Measurements from ENCODE around the gene LTC4S. TPM values are rescaled to one million over a fixed set of nuclear protein-coding genes. Genes with fewer than 3 reads are reported as not detected.
"Not testable (repeated sequence)": the region's sequence is repeated elsewhere in the genome, so short reads cannot be mapped to it uniquely, and the experiment has no call there.

LTC4S gene
- 0.88 and 1.6 TPM in 2 replicates for total RNA-seq

- Mint-ChIP-seq H3K36me3 (ENCODE audit: low read depth) (peaks cover 12% of the 10 kb centered on the region), H3K9me3 (no peaks in the 10 kb centered on the region), H3K4me3 (peak within 1 kb of the TSS; percentile 50), H3K4me1 (peaks cover 14% of the 10 kb centered on the region), H3K27ac (no peak within 1 kb of the TSS), H3K27me3 (no peaks in the 10 kb centered on the region)
- peak; percentile 72 for DNase-seq
- intact Hi-C loops (cut with micrococcal nuclease): no loop called here
Measured at GRCh38 chr5:179793468-179794139, at the start of gene LTC4S. Gene LTC4S (plus strand): TSS chr5:179793986. CDS start chr5:179794081, 95 bp downstream.

GRCh38 chr5:179744106-179744505 lies 49.7 kb upstream of the LTC4S start:
- DNase-seq; H3K27me3 Mint-ChIP-seq; H3K4me3 Mint-ChIP-seq; H3K27ac Mint-ChIP-seq; H3K9me3 Mint-ChIP-seq; intact Hi-C loops (cut with micrococcal nuclease): not testable (repeated sequence)
- Mint-ChIP-seq H3K36me3 (ENCODE audit: low read depth) (peaks cover 23% of the 10 kb centered on the region), H3K4me1 (peaks cover 15% of the 10 kb centered on the region)

- Mint-ChIP-seq H3K36me3 (ENCODE audit: low read depth) (peaks cover 16% of the 10 kb centered on the region), H3K4me1 (peaks cover 7% of the 10 kb centered on the region), H3K9me3 (no peaks in the 10 kb centered on the region), H3K4me3 (no peak overlapping the region), H3K27ac (no peak overlapping the region), H3K27me3 (no peaks in the 10 kb centered on the region)
- intact Hi-C loops (cut with micrococcal nuclease): no loop called here
- DNase-seq: no peak
Measured at GRCh38 chr5:179746872-179747271, 46.9 kb upstream of the LTC4S start.

- H3K27ac Mint-ChIP-seq: peak overlapping the region; percentile 52
- intact Hi-C loops (cut with micrococcal nuclease): no loop called here
- H3K4me3 Mint-ChIP-seq: no peak overlapping the region
- H3K27me3 Mint-ChIP-seq: no peaks in the 10 kb centered on the region
- H3K4me1 Mint-ChIP-seq: peaks cover 8% of the 10 kb centered on the region
- peaks cover 16% of the 10 kb centered on the region for H3K36me3 Mint-ChIP-seq (ENCODE audit: low read depth)
- no peak for DNase-seq
- no peaks in the 10 kb centered on the region for H3K9me3 Mint-ChIP-seq
Measured at GRCh38 chr5:179747811-179748210, 46.0 kb upstream of the LTC4S start.

- peaks cover 21% of the 10 kb centered on the region for H3K36me3 Mint-ChIP-seq (ENCODE audit: low read depth)
- no peak overlapping the region for H3K4me3 Mint-ChIP-seq
- DNase-seq: no peak
- no peaks in the 10 kb centered on the region for H3K9me3 Mint-ChIP-seq
- no peak overlapping the region for H3K27ac Mint-ChIP-seq
- no peaks in the 10 kb centered on the region for H3K27me3 Mint-ChIP-seq
- H3K4me1 Mint-ChIP-seq: peaks cover 24% of the 10 kb centered on the region
- intact Hi-C loops (cut with micrococcal nuclease): no loop called here
Measured at GRCh38 chr5:179749857-179750508, 43.8 kb upstream of the LTC4S start.

- intact Hi-C loops (cut with micrococcal nuclease): no loop called here
- H3K9me3 Mint-ChIP-seq: no peaks in the 10 kb centered on the region
- no peaks in the 10 kb centered on the region for H3K27me3 Mint-ChIP-seq
- DNase-seq: no peak
- H3K27ac Mint-ChIP-seq: peak overlapping the region; percentile 12
- peaks cover 28% of the 10 kb centered on the region for H3K4me1 Mint-ChIP-seq
- peaks cover 12% of the 10 kb centered on the region for H3K36me3 Mint-ChIP-seq (ENCODE audit: low read depth)
- H3K4me3 Mint-ChIP-seq: no peak overlapping the region
Measured at GRCh38 chr5:179753971-179754370, 39.8 kb upstream of the LTC4S start.

- intact Hi-C loops (cut with micrococcal nuclease): no loop called here
- Mint-ChIP-seq H3K4me3 (no peak overlapping the region), H3K4me1 (peaks cover 38% of the 10 kb centered on the region), H3K9me3 (no peaks in the 10 kb centered on the region), H3K27me3 (no peaks in the 10 kb centered on the region), H3K27ac (peak overlapping the region; percentile 53), H3K36me3 (ENCODE audit: low read depth) (peaks cover 9% of the 10 kb centered on the region)
- no peak for DNase-seq
Measured at GRCh38 chr5:179755022-179755421, 38.8 kb upstream of the LTC4S start.

GRCh38 chr5:179758955-179759354 lies 34.8 kb upstream of the LTC4S start:
- H3K4me1 Mint-ChIP-seq: peaks cover 60% of the 10 kb centered on the region
- H3K36me3 Mint-ChIP-seq (ENCODE audit: low read depth): peaks cover under 1% of the 10 kb centered on the region
- DNase-seq: no peak
- no peaks in the 10 kb centered on the region for H3K27me3 Mint-ChIP-seq
- no peak overlapping the region for H3K4me3 Mint-ChIP-seq
- H3K9me3 Mint-ChIP-seq: no peaks in the 10 kb centered on the region
- intact Hi-C loops (cut with micrococcal nuclease): no loop called here
- H3K27ac Mint-ChIP-seq: peak overlapping the region; percentile 57

GRCh38 chr5:179759581-179760551 lies 33.9 kb upstream of the LTC4S start:
- H3K9me3 Mint-ChIP-seq: no peaks in the 10 kb centered on the region
- intact Hi-C loops (cut with micrococcal nuclease): loop anchor here (5.0 kb wide), 1 partner anchor 97 kb away; the partner anchor contains the start of gene MRNIP
- H3K4me3 Mint-ChIP-seq: peak overlapping the region; percentile 45
- H3K36me3 Mint-ChIP-seq (ENCODE audit: low read depth): peaks cover 1% of the 10 kb centered on the region
- H3K27ac Mint-ChIP-seq: peak overlapping the region; percentile 57
- H3K27me3 Mint-ChIP-seq: no peaks in the 10 kb centered on the region
- peaks cover 52% of the 10 kb centered on the region for H3K4me1 Mint-ChIP-seq
- peak; percentile 58 for DNase-seq

GRCh38 chr5:179762079-179762780 lies 31.6 kb upstream of the LTC4S start:
- Mint-ChIP-seq H3K4me3 (peak overlapping the region; percentile 22), H3K27me3 (no peaks in the 10 kb centered on the region), H3K4me1 (peaks cover 46% of the 10 kb centered on the region), H3K27ac (peak overlapping the region; percentile 60), H3K36me3 (ENCODE audit: low read depth) (peaks cover 14% of the 10 kb centered on the region), H3K9me3 (no peaks in the 10 kb centered on the region)
- peak; percentile 83 for DNase-seq
- intact Hi-C loops (cut with micrococcal nuclease): loop anchor here (2.0 to 5.0 kb wide), 2 partner anchors 29 to 95 kb away; partner anchors contain the start of genes MAML1 and MRNIP

- H3K36me3 Mint-ChIP-seq (ENCODE audit: low read depth): peaks cover 17% of the 10 kb centered on the region
- H3K27ac Mint-ChIP-seq: peak overlapping the region; percentile 60
- no peak overlapping the region for H3K4me3 Mint-ChIP-seq
- DNase-seq: no peak
- no peaks in the 10 kb centered on the region for H3K9me3 Mint-ChIP-seq
- peaks cover 45% of the 10 kb centered on the region for H3K4me1 Mint-ChIP-seq
- no peaks in the 10 kb centered on the region for H3K27me3 Mint-ChIP-seq
- intact Hi-C loops (cut with micrococcal nuclease): loop anchor here (2.0 to 5.0 kb wide), 2 partner anchors 30 to 95 kb away; partner anchors contain the start of genes MAML1 and MRNIP
Measured at GRCh38 chr5:179762781-179763176, 31.0 kb upstream of the LTC4S start.

GRCh38 chr5:179763215-179763945 lies 30.4 kb upstream of the LTC4S start:
- Mint-ChIP-seq H3K9me3 (no peaks in the 10 kb centered on the region), H3K4me3 (no peak overlapping the region), H3K4me1 (peaks cover 47% of the 10 kb centered on the region), H3K36me3 (ENCODE audit: low read depth) (peaks cover 18% of the 10 kb centered on the region), H3K27me3 (no peaks in the 10 kb centered on the region), H3K27ac (no peak overlapping the region)
- DNase-seq: peak; percentile 83
- intact Hi-C loops (cut with micrococcal nuclease): loop anchor here (2.0 to 5.0 kb wide), 2 partner anchors 31 to 94 kb away; partner anchors contain the start of genes MAML1 and MRNIP
